ENCODE data around the gene PTPRK. TPM values are rescaled to one million over a fixed set of nuclear protein-coding genes. Genes with fewer than 3 reads are reported as not detected.

The PTPRK gene
- total RNA-seq, 4 donors from 2014 or later, result 7.3 to 22.9 (median 13.0) TPM

GRCh38 chr6:128266946-128267345, 253.5 kb downstream of the PTPRK start:
- H3K36me3 ChIP-seq, result no peaks in the 10 kb centered on the region
- TF ChIP-seq POLR2A (IDR thresholded peaks at IDR 0.05) (no peak), CTCF (IDR thresholded peaks at IDR 0.05 in 4 of 5, conservative IDR thresholded peaks at IDR 0.05 in 1 of 5) (no peak)
- H3K4me1 ChIP-seq, result peaks cover 0 to 8% of the 10 kb centered on the region in 2 donors
- DNase-seq, result no peak
- no peak overlapping the region for H3K4me3 ChIP-seq
- H3K27me3 ChIP-seq, result no peaks in the 10 kb centered on the region
- intact Hi-C loops (cut with DNase I; ENCODE audit: low total_unique reads) (no loop called here), in situ Hi-C loops (cut with MboI; ENCODE audit: low sequenced_read_pairs in 4 of 4) (no loop called here)
- ATAC-seq, result no peak
- H3K27ac ChIP-seq, result no peak overlapping the region
- no peaks in the 10 kb centered on the region for H3K9me3 ChIP-seq

GRCh38 chr6:128265706-128266105, 254.7 kb downstream of the PTPRK start:
- Histone ChIP-seq H3K27ac (no peak overlapping the region), H3K9me3 (no peaks in the 10 kb centered on the region), H3K4me1 (no peaks in the 10 kb centered on the region), H3K36me3 (no peaks in the 10 kb centered on the region), H3K27me3 (no peaks in the 10 kb centered on the region), H3K4me3 (no peak overlapping the region)
- TF ChIP-seq POLR2A (IDR thresholded peaks at IDR 0.05) (no peak), CTCF (IDR thresholded peaks at IDR 0.05 in 4 of 5, conservative IDR thresholded peaks at IDR 0.05 in 1 of 5) (no peak)
- ATAC-seq (no peak), DNase-seq (no peak)
- in situ Hi-C loops (cut with MboI; ENCODE audit: low sequenced_read_pairs in 4 of 4), result no loop called here
- intact Hi-C loops (cut with DNase I; ENCODE audit: low total_unique reads), result no loop called here

GRCh38 chr6:128259730-128260685, 260.4 kb downstream of the PTPRK start:
- TF ChIP-seq POLR2A (IDR thresholded peaks at IDR 0.05), result no peak
- no peak for TF ChIP-seq CTCF (IDR thresholded peaks at IDR 0.05 in 4 of 5, conservative IDR thresholded peaks at IDR 0.05 in 1 of 5)
- intact Hi-C loops (cut with DNase I; ENCODE audit: low total_unique reads) (no loop called here), in situ Hi-C loops (cut with MboI; ENCODE audit: low sequenced_read_pairs in 4 of 4) (no loop called here)
- Histone ChIP-seq H3K4me1 (no peaks in the 10 kb centered on the region), H3K27me3 (no peaks in the 10 kb centered on the region), H3K4me3 (no peak overlapping the region), H3K27ac (no peak overlapping the region), H3K9me3 (no peaks in the 10 kb centered on the region), H3K36me3 (no peaks in the 10 kb centered on the region)
- DNase-seq (no peak), ATAC-seq (no peak)

- in situ Hi-C loops (cut with MboI; ENCODE audit: low sequenced_read_pairs in 4 of 4), result no loop called here
- Histone ChIP-seq H3K4me1 (no peaks in the 10 kb centered on the region), H3K27ac (no peak overlapping the region), H3K36me3 (no peaks in the 10 kb centered on the region), H3K27me3 (no peaks in the 10 kb centered on the region), H3K4me3 (no peak overlapping the region), H3K9me3 (no peaks in the 10 kb centered on the region)
- DNase-seq (no peak), ATAC-seq (no peak)
- intact Hi-C loops (cut with DNase I; ENCODE audit: low total_unique reads), result no loop called here
- TF ChIP-seq POLR2A (IDR thresholded peaks at IDR 0.05), result no peak
- TF ChIP-seq CTCF (IDR thresholded peaks at IDR 0.05 in 4 of 5, conservative IDR thresholded peaks at IDR 0.05 in 1 of 5), result no peak
Observed at GRCh38 chr6:128259029-128259724, 261.2 kb downstream of the PTPRK start.
